Activated T-cell treated with anti-CD3 and anti-CD28 coated beads, Interleukin-2, amount 50 U/mL, for 24 hours (primary cell): ENCODE results near the gene MYL9.

ENCODE experiments used
- DNase-seq: peaks from one replicate; pipeline ENCODE4 v3.0.0-alpha.2; 2020
- H3K27ac Mint-ChIP-seq: 2 replicates; pipeline ENCODE4 v1.8.0; 2020; ENCODE audit warnings: mild to moderate bottlenecking, mixed read lengths
- H3K27me3 Mint-ChIP-seq: 2 replicates; pipeline ENCODE4 v1.8.0; 2020; ENCODE audit warnings: mixed read lengths
- H3K36me3 Mint-ChIP-seq: 2 replicates; pipeline ENCODE4 v1.8.0; 2020; ENCODE audit warnings: low read depth, mixed read lengths
- H3K4me1 Mint-ChIP-seq: 2 replicates; pipeline ENCODE4 v1.8.0; 2020; ENCODE audit warnings: low read depth, mixed read lengths
- H3K4me3 Mint-ChIP-seq: 2 replicates; pipeline ENCODE4 v1.8.0; 2020; ENCODE audit warnings: mild to moderate bottlenecking, moderate library complexity, mixed read lengths
- H3K9me3 Mint-ChIP-seq: 2 replicates; pipeline ENCODE4 v1.8.0; 2020; ENCODE audit warnings: mixed read lengths

The MYL9 gene

GRCh38 chr20:36540551-36541211 lies 638 bp upstream of the MYL9 start:
- no peaks in the 10 kb centered on the region for H3K4me1 Mint-ChIP-seq
- H3K27ac Mint-ChIP-seq, result no peak overlapping the region
- no peak overlapping the region for H3K4me3 Mint-ChIP-seq
- no peaks in the 10 kb centered on the region for H3K36me3 Mint-ChIP-seq
- H3K27me3 Mint-ChIP-seq, result peaks cover 4% of the 10 kb centered on the region
- H3K9me3 Mint-ChIP-seq, result no peaks in the 10 kb centered on the region
- DNase-seq, result no peak

- Mint-ChIP-seq H3K9me3 (no peaks in the 10 kb centered on the region), H3K4me1 (peaks cover 1% of the 10 kb centered on the region), H3K36me3 (no peaks in the 10 kb centered on the region), H3K27ac (no peak overlapping the region), H3K27me3 (peaks cover 4% of the 10 kb centered on the region), H3K4me3 (no peak overlapping the region)
- DNase-seq, result no peak
Measured at GRCh38 chr20:36541768-36542488, 609 bp downstream of the MYL9 start.

DNA sequence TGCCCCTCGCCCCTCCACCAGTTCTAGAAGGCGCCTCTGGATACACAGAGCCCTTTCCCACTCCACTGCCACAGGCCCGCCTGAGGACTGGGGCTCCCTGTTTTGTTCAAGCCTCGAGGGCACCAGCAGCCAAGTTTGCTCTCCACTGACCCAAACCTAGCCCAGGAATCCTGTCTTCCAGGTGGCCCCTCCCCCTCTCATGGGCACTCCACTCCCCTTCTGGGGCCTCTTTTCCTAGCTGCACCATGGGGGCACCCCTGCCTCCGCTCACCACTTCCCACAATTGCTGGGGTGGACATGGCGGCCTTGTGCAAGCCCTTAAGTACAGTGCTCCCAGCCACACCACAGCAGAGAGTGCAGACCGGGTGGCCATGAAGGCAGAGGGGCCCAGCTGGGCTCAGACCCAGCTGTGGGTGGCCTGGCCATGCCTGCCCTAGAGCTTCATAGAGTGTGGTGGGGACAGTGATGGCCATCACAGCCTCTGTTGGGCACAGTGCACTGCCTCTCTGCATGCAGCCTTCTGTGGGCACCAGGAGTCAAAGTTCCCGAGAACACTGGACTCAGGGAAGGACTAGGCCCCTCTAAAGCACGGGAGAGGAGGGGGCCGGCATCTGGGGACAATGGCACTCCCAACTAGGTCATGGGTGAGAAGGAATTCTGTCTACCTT lies 1.3 kb downstream of the MYL9 start:
- Mint-ChIP-seq H3K4me3 (no peak overlapping the region), H3K36me3 (no peaks in the 10 kb centered on the region), H3K27ac (no peak overlapping the region), H3K4me1 (peaks cover 1% of the 10 kb centered on the region), H3K9me3 (no peaks in the 10 kb centered on the region), H3K27me3 (peaks cover 4% of the 10 kb centered on the region)
- DNase-seq, result no peak

GRCh38 chr20:36543184-36544133 lies 2.1 kb downstream of the MYL9 start:
- no peak for DNase-seq
- H3K36me3 Mint-ChIP-seq, result no peaks in the 10 kb centered on the region
- no peaks in the 10 kb centered on the region for H3K9me3 Mint-ChIP-seq
- H3K27ac Mint-ChIP-seq, result no peak overlapping the region
- H3K4me1 Mint-ChIP-seq, result peaks cover 1% of the 10 kb centered on the region
- peaks cover 4% of the 10 kb centered on the region for H3K27me3 Mint-ChIP-seq
- H3K4me3 Mint-ChIP-seq, result no peak overlapping the region

- H3K4me3 Mint-ChIP-seq, result no peak overlapping the region
- no peaks in the 10 kb centered on the region for H3K9me3 Mint-ChIP-seq
- peaks cover 4% of the 10 kb centered on the region for H3K27me3 Mint-ChIP-seq
- no peak overlapping the region for H3K27ac Mint-ChIP-seq
- H3K4me1 Mint-ChIP-seq, result peaks cover 1% of the 10 kb centered on the region
- DNase-seq, result no peak
- H3K36me3 Mint-ChIP-seq, result no peaks in the 10 kb centered on the region
Measured at GRCh38 chr20:36544134-36545018, 3.1 kb downstream of the MYL9 start.

- DNase-seq, result no peak
- H3K36me3 Mint-ChIP-seq, result no peaks in the 10 kb centered on the region
- H3K27me3 Mint-ChIP-seq, result no peaks in the 10 kb centered on the region
- no peak overlapping the region for H3K27ac Mint-ChIP-seq
- H3K4me3 Mint-ChIP-seq, result no peak overlapping the region
- no peaks in the 10 kb centered on the region for H3K9me3 Mint-ChIP-seq
- H3K4me1 Mint-ChIP-seq, result peaks cover 1% of the 10 kb centered on the region
Measured at GRCh38 chr20:36546111-36546736, 4.9 kb downstream of the MYL9 start.

DNA sequence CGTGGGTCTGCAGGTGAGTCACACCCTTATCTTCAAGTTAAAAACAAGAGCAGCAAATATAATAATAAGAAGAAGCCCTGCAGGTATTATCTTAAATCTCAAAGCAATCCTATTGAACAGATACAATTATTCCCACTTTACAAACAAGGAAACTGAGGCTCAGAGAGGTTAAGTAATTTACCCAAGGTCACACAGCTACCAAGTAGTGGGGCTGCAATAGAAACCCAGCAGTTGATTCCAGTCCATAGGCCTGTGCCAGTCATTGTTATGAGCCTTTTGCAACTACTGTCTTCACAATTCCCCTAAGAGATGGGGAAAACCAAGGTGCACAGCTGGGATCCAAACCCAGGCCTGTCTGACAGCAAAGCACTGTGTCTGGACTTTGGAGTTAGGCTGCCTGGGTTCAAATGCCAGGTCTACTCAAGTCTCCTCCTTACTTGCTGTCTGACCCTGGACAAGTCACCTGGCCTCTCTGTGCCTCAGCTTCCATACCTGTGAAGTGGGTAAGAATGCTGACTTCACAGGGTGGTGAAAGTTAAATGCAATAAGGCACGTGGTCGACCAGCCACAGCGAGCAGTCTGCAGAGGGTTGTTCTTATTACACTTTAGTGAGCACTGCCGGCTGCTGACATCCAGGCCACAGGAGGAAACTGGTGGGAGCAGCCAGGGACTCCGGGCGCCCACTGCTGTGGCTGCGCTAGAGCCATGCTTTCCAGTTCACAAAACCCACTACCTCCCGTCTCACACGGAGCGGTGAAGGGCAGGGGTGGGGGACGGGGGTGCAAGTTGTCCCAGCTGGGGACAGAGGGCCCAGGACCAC lies 6.1 kb downstream of the MYL9 start:
- DNase-seq, result no peak
- Mint-ChIP-seq H3K27me3 (no peaks in the 10 kb centered on the region), H3K9me3 (no peaks in the 10 kb centered on the region), H3K36me3 (no peaks in the 10 kb centered on the region), H3K4me3 (no peak overlapping the region), H3K27ac (peak overlapping the region; percentile 26), H3K4me1 (peaks cover 1% of the 10 kb centered on the region)

DNA sequence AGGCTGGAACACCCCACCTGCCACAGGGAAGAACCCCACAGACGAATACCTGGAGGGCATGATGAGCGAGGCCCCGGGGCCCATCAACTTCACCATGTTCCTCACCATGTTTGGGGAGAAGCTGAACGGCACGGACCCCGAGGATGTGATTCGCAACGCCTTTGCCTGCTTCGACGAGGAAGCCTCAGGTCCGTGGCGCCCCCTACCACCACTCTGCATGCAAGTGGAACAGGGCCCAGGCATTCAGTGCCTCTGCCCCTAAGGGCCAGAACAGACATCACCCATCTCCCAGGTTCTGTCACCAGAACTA lies 6.6 kb downstream of the MYL9 start:
- Mint-ChIP-seq H3K36me3 (no peaks in the 10 kb centered on the region), H3K4me3 (no peak overlapping the region), H3K9me3 (no peaks in the 10 kb centered on the region), H3K27me3 (no peaks in the 10 kb centered on the region), H3K27ac (no peak overlapping the region), H3K4me1 (peaks cover 1% of the 10 kb centered on the region)
- no peak for DNase-seq

DNA sequence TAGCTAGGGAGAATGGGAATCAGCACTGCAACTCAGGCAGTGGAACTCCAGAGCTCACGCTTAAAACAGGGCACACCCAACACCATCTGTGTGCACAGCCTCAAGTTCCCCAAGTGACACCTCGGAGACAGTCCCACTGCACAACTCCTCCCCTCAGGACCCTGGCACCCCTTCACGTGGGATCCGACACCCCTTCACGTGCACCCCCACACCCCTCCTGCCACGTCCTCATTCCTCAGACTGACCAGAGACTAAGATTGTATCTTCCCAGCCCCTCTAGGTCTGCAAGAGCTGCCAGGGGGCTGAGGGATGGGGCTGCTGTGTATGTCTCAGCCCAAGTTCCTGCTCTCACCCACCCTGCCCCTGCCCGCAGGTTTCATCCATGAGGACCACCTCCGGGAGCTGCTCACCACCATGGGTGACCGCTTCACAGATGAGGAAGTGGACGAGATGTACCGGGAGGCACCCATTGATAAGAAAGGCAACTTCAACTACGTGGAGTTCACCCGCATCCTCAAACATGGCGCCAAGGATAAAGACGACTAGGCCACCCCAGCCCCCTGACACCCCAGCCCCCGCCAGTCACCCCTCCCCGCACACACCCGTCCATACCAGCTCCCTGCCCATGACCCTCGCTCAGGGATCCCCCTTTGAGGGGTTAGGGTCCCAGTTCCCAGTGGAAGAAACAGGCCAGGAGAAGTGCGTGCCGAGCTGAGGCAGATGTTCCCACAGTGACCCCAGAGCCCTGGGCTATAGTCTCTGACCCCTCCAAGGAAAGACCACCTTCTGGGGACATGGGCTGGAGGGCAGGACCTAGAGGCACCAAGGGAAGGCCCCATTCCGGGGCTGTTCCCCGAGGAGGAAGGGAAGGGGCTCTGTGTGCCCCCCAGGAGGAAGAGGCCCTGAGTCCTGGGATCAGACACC lies 7.6 kb downstream of the MYL9 start:
- no peaks in the 10 kb centered on the region for H3K9me3 Mint-ChIP-seq
- no peaks in the 10 kb centered on the region for H3K36me3 Mint-ChIP-seq
- H3K4me1 Mint-ChIP-seq, result peaks cover 1% of the 10 kb centered on the region
- H3K27me3 Mint-ChIP-seq, result no peaks in the 10 kb centered on the region
- H3K27ac Mint-ChIP-seq, result no peak overlapping the region
- no peak for DNase-seq
- H3K4me3 Mint-ChIP-seq, result no peak overlapping the region

GRCh38 chr20:36549628-36549941 lies 8.3 kb downstream of the MYL9 start:
- Mint-ChIP-seq H3K27me3 (no peaks in the 10 kb centered on the region), H3K4me3 (no peak overlapping the region), H3K36me3 (no peaks in the 10 kb centered on the region), H3K27ac (no peak overlapping the region), H3K4me1 (peaks cover 1% of the 10 kb centered on the region), H3K9me3 (no peaks in the 10 kb centered on the region)
- DNase-seq, result no peak

DNA sequence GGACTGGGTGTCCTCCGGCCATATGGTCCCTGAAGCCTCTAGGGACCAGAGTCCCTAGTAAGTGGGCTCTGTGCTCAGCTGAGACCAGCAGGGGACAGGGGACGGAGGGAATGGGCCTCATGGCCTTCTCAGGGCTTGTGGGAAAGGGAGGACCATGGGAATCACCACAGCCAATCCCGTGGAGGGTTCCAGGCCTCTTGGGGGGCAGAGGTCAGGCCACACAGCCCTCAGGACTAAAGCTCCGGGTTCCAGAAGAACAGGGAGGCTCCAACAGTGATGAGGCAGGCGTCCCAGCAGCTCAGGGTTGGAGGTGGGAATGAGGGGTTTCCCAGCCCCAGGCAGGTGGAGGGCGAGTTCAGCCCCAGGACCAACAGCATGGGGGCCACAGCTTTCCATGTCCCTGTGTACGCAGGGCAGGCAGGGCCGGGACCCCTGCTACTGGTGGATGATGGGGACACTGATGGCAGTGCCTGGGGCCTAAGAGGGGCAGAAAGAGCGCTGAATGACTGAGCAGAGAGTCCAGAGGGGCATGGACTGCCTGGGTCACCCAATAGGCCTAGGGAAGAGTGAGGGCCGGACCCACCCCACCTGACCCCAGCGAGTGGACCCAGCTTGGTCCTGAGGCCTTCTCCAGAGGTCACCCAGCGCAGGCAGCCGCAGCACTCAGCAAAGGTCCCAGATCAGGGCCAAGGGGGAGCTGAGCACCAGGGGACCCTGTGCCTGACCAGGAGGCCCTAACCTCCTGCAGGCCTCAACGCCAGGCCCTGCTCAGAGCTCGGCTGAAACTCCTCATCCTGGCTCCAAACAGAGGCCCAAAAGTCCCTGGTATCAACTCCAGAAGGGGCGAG lies 8.8 kb downstream of the MYL9 start:
- DNase-seq, result no peak
- H3K9me3 Mint-ChIP-seq, result no peaks in the 10 kb centered on the region
- no peaks in the 10 kb centered on the region for H3K36me3 Mint-ChIP-seq
- no peaks in the 10 kb centered on the region for H3K27me3 Mint-ChIP-seq
- H3K4me1 Mint-ChIP-seq, result peaks cover 1% of the 10 kb centered on the region
- no peak overlapping the region for H3K27ac Mint-ChIP-seq
- no peak overlapping the region for H3K4me3 Mint-ChIP-seq
